ENCODE results near the gene SYDE2. TPM values are rescaled to one million over a fixed set of nuclear protein-coding genes. Genes with fewer than 3 reads are reported as not detected.
A peak's percentile ranks its signal among the peaks of the same experiment; 100 is the strongest.
"Not testable (repeated sequence)": the region's sequence is repeated elsewhere in the genome, so short reads cannot be mapped to it uniquely, and the experiment has no call there.

Gene SYDE2
- total RNA-seq, 1 donor from 2014 or later = 21.4 TPM

DNA sequence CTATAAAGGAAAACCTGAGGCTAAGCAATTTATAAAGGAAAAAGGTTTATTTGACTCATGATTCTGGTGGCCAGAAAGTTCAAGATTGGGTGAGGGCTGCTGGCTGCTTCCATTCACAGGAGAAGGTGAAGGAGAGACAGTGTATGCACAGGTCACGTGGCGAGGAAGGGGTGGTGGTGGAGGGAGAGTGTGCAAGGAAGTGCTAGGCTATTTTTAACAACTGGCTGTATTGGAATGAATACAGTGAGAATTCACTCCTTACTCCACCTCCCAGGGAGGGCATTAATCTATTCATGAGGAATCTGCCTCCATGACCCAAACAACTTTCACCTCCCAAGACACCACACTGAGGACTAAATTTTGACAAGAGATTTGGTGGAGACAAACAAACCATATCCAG is 51.0 kb downstream of the SYDE2 start:
- H3K9me3 ChIP-seq (replicated peaks) = no peaks in the 10 kb centered on the region
- H3K27ac ChIP-seq (replicated peaks) = peak overlapping the region; percentile 37
- H3K27me3 ChIP-seq (ENCODE audit: low read depth) = no peaks in the 10 kb centered on the region
- no peak for TF ChIP-seq CTCF (IDR thresholded peaks at IDR 0.05; ENCODE audit: borderline replicate concordance)
- H3K4me3 ChIP-seq = no peak overlapping the region
- H3K36me3 ChIP-seq = no peaks in the 10 kb centered on the region
- intact Hi-C loops (cut with micrococcal nuclease) = no loop called here
- peaks cover 36% of the 10 kb centered on the region for H3K4me1 ChIP-seq
- DNase-seq = no peak

DNA sequence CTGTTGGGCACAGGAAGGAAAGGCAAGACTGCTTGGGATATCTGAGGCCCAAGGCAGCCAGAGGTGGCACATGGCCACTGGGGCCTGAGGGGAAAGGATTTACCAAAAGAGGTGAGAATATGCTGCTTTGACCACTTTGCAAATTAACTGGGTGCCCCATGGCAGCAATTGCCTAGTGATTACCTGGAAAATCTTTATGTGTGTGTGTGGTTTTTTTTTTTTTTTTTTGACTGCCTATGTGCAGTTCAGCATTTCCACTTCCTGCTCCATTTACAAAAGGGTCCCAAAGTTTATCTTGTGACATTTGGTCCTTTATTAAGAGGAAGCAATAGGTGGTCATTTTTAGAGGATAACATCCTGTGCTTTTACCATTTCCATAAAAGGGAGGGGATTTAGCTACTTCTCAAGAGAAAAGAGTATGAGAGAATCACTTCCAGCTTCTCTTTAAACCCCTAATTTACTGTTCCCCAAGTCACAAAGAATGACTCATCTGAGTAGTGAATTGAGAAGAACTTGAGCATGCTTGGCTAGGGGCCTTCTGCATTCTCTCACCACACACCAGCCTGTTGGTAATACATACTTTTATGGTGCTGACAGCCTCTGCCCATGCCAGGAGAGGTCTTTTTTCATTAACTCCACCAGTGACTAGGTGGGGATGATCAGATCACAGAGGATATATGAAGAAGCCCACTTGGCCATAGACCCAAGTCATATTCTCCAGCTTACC is 52.1 kb downstream of the SYDE2 start:
- peak overlapping the region; percentile 37 for H3K27ac ChIP-seq (replicated peaks)

GRCh38 chr1:85146972-85147359 is 53.9 kb downstream of the SYDE2 start:
- DNase-seq = no peak
- intact Hi-C loops (cut with micrococcal nuclease) = no loop called here

More for the DNA sequence above, 52.1 kb downstream of the SYDE2 start:
- no peak for TF ChIP-seq CTCF (IDR thresholded peaks at IDR 0.05; ENCODE audit: borderline replicate concordance)
- H3K27me3 ChIP-seq (ENCODE audit: low read depth) = no peaks in the 10 kb centered on the region
- no peak overlapping the region for H3K4me3 ChIP-seq
- H3K4me1 ChIP-seq = peaks cover 36% of the 10 kb centered on the region
- no peak for DNase-seq
- H3K36me3 ChIP-seq = no peaks in the 10 kb centered on the region
- no peaks in the 10 kb centered on the region for H3K9me3 ChIP-seq (replicated peaks)
- intact Hi-C loops (cut with micrococcal nuclease) = no loop called here

GRCh38 chr1:85146298-85146971 is 54.4 kb downstream of the SYDE2 start:
- intact Hi-C loops (cut with micrococcal nuclease); H3K9me3 ChIP-seq (replicated peaks); DNase-seq; H3K36me3 ChIP-seq; H3K27ac ChIP-seq (replicated peaks); H3K27me3 ChIP-seq (ENCODE audit: low read depth); H3K4me3 ChIP-seq: not testable (repeated sequence)
- H3K4me1 ChIP-seq = peaks cover 44% of the 10 kb centered on the region

More at GRCh38 chr1:85146972-85147359, 53.9 kb downstream of the SYDE2 start:
- no peak overlapping the region for H3K4me3 ChIP-seq
- H3K9me3 ChIP-seq (replicated peaks) = no peaks in the 10 kb centered on the region
- no peaks in the 10 kb centered on the region for H3K36me3 ChIP-seq
- no peak overlapping the region for H3K27ac ChIP-seq (replicated peaks)
- no peak for TF ChIP-seq CTCF (IDR thresholded peaks at IDR 0.05; ENCODE audit: borderline replicate concordance)
- peaks cover 47% of the 10 kb centered on the region for H3K4me1 ChIP-seq
- H3K27me3 ChIP-seq (ENCODE audit: low read depth) = no peaks in the 10 kb centered on the region

DNA sequence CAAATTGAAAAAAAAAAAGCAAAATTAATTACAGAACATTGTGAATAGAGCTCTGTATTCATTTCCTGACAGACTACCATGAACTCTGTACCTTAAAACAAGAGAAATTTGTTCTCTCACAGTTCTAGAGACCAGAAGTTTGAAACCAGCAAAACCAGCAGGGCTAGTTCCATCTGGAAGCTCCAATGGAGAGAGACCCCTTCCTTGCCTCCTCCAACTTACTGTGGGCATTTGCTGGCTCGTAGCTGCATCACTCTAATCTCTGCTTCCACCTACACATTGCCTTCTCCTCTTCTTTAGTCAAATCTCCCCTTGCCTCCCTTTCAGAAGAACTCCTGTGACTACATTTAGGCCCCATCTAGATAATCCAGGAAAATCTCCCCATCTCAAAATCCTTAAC is 56.5 kb downstream of the SYDE2 start:
- TF ChIP-seq CTCF (IDR thresholded peaks at IDR 0.05; ENCODE audit: borderline replicate concordance) = no peak
- no peak overlapping the region for H3K4me3 ChIP-seq
- peaks cover 26% of the 10 kb centered on the region for H3K4me1 ChIP-seq
- intact Hi-C loops (cut with micrococcal nuclease) = no loop called here
- H3K27ac ChIP-seq (replicated peaks) = peak overlapping the region; percentile 12
- no peak for DNase-seq
- H3K27me3 ChIP-seq (ENCODE audit: low read depth) = no peaks in the 10 kb centered on the region
- no peaks in the 10 kb centered on the region for H3K36me3 ChIP-seq
- no peaks in the 10 kb centered on the region for H3K9me3 ChIP-seq (replicated peaks)

DNA sequence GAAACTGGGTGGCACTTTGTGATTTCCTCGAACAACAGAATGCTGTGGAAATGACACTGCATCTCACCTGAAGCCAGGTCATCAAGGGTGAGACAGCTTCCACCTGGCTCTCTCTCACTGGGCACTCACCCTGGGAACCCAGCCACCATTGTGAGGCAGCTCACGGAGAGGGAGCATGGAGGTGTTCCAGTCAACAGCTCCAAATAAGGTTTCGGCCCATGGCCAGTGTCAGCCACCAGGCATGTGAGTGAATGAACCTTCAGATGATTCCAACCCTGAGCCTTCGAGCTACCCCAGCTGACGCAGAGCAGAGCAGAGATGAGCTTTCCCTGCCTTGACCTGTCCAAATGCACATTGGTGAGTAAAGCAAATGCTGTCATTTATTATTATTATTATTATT is 58.1 kb downstream of the SYDE2 start:
- H3K27me3 ChIP-seq (ENCODE audit: low read depth) = no peaks in the 10 kb centered on the region
- peaks cover 14% of the 10 kb centered on the region for H3K4me1 ChIP-seq
- no peak for TF ChIP-seq CTCF (IDR thresholded peaks at IDR 0.05; ENCODE audit: borderline replicate concordance)
- H3K27ac ChIP-seq (replicated peaks) = peak overlapping the region; percentile 56
- no peaks in the 10 kb centered on the region for H3K36me3 ChIP-seq
- intact Hi-C loops (cut with micrococcal nuclease) = no loop called here
- H3K9me3 ChIP-seq (replicated peaks) = no peaks in the 10 kb centered on the region
- peak; percentile 73 for DNase-seq
- H3K4me3 ChIP-seq = no peak overlapping the region

- H3K9me3 ChIP-seq (replicated peaks); H3K27me3 ChIP-seq (ENCODE audit: low read depth); DNase-seq; intact Hi-C loops (cut with micrococcal nuclease); H3K27ac ChIP-seq (replicated peaks); H3K4me3 ChIP-seq; H3K36me3 ChIP-seq: not testable (repeated sequence)
- H3K4me1 ChIP-seq = peaks cover 23% of the 10 kb centered on the region
Observed at GRCh38 chr1:85138439-85138838, 62.4 kb downstream of the SYDE2 start.
